H1 (cell line): ENCODE data around the gene BCKDHB. TPM values are rescaled to one million over a fixed set of nuclear protein-coding genes. Genes with fewer than 3 reads are reported as not detected.

Experiments
- CTCF ChIA-PET: fragments of 300-600 bp; sonication (Branson Sonifier 250); formaldehyde crosslinking; loops from one replicate; lab custom pipeline; 2021; ENCODE audit not compliant: partially characterized antibody; lab: Charles Lee
- POLR2A ChIA-PET: fragments of 300-600 bp; sonication (Branson Sonifier 250); formaldehyde crosslinking; loops from one replicate; lab custom pipeline; 2021; ENCODE audit warnings: inconsistent platforms; ENCODE audit not compliant: partially characterized antibody; lab: Charles Lee
- DNase-seq, 2 experiments: peaks; one replicate each; pipeline versions ENCODE4 v3.0.0 to v3.0.0-alpha.2; 2010 to 2022; ENCODE audit warnings: low spot score in 2 of 2, low read depth in 1 of 2, mixed read lengths in 1 of 2
- FAIRE-seq: peaks from 2 replicates; lab custom pipeline; 2011; peaks lifted over from hg19 to GRCh38; lab: Jason Lieb, UNC
- H2AFZ ChIP-seq: 2 replicates; pipeline ENCODE4 v1.8.1; 2012; ENCODE audit warnings: low read length, inconsistent platforms
- H2AK5ac ChIP-seq: 2 replicates; pipeline ENCODE4 v1.6.1; 2013; ENCODE audit warnings: low read depth, low read length
- H2BK120ac ChIP-seq: replicated peaks from 2 replicates; pipeline ENCODE3; 2013; ENCODE audit warnings: low read depth, low read length, inconsistent platforms
- H2BK12ac ChIP-seq: 2 replicates; pipeline ENCODE4 v1.6.1; 2013; ENCODE audit warnings: low read depth, low read length
- H2BK15ac ChIP-seq: 2 replicates; pipeline ENCODE4 v1.6.1; 2013; ENCODE audit warnings: low read length
- H2BK20ac ChIP-seq: 2 replicates; pipeline ENCODE4 v1.6.1; 2013; ENCODE audit warnings: low read length
- H2BK5ac ChIP-seq: 2 replicates; pipeline ENCODE4 v1.6.1; 2013; ENCODE audit warnings: low read depth, low read length
- H3K14ac ChIP-seq: 2 replicates; pipeline ENCODE4 v1.6.1; 2013; ENCODE audit warnings: inconsistent platforms; ENCODE audit not compliant: insufficient read length
- H3K18ac ChIP-seq: 2 replicates; pipeline ENCODE4 v1.6.1; 2013; ENCODE audit warnings: low read length; ENCODE audit errors: extremely low read depth
- H3K23ac ChIP-seq: 2 replicates; pipeline ENCODE4 v1.6.1; 2013; ENCODE audit warnings: inconsistent platforms; ENCODE audit not compliant: insufficient read length
- H3K23me2 ChIP-seq: 2 replicates; pipeline ENCODE4 v1.6.1; 2013; ENCODE audit warnings: low read depth, low read length
- H3K27ac ChIP-seq: 2 replicates; pipeline ENCODE4 v1.6.1; 2011; ENCODE audit warnings: low read depth, low read length, inconsistent platforms
- H3K27me3 ChIP-seq, 4 experiments: replicated peaks in 1 of 4; 1 replicate in 1 of 4; 2 replicates in 3 of 4; pipeline versions ENCODE4 v1.6.1 to v1.8.1; 2011 to 2013; ENCODE audit warnings: low read length in 3 of 4, mild to moderate bottlenecking in 3 of 4, inconsistent platforms in 2 of 4, mixed read lengths in 2 of 4, moderate library complexity in 1 of 4; ENCODE audit not compliant: control insufficient read depth in 3 of 4, insufficient read depth in 3 of 4; ENCODE audit errors: extremely low read depth in 1 of 4
- H3K36me3 ChIP-seq, 4 experiments: 2 replicates each; pipeline versions ENCODE4 v1.6.1 to v1.8.1; 2011 to 2013; ENCODE audit warnings: mild to moderate bottlenecking in 4 of 4, low read length in 3 of 4, moderate library complexity in 2 of 4, control low read depth in 1 of 4, inconsistent platforms in 1 of 4; ENCODE audit not compliant: insufficient read depth in 4 of 4, control insufficient read depth in 2 of 4
- H3K4ac ChIP-seq: replicated peaks from 2 replicates; pipeline ENCODE3; 2013; ENCODE audit warnings: low read length, low read depth, mixed read lengths, inconsistent platforms; ENCODE audit not compliant: insufficient read length
- H3K4me1 ChIP-seq, 4 experiments: replicated peaks in 1 of 4; 1 replicate in 1 of 4; 2 replicates in 3 of 4; pipeline versions ENCODE4 v1.6.1 to v1.8.1; 2011 to 2013; ENCODE audit warnings: low read length in 3 of 4, inconsistent platforms in 2 of 4, mixed read lengths in 1 of 4; ENCODE audit not compliant: insufficient read depth in 4 of 4, control insufficient read depth in 3 of 4
- H3K4me2 ChIP-seq, 2 experiments: 2 replicates each; pipeline versions ENCODE4 v1.6.1 to v1.8.1; 2011 to 2013; ENCODE audit warnings: low read depth in 2 of 2, low read length in 2 of 2, control low read depth in 1 of 2, inconsistent platforms in 1 of 2, mild to moderate bottlenecking in 1 of 2; ENCODE audit not compliant: insufficient read depth in 1 of 2
- H3K4me3 ChIP-seq, 4 experiments: fragments of 200-600, 300-600 bp in 1 of 4; sonication (generic), shearing (Covaris generic), sonication (Bioruptor Twin) in 1 of 4; 2 replicates each; pipeline versions ENCODE4 v1.5.1 to v1.8.1; 2011 to 2016; ENCODE audit warnings: low read length in 4 of 4, low read depth in 3 of 4, control low read depth in 2 of 4, inconsistent platforms in 2 of 4, mild to moderate bottlenecking in 2 of 4, mixed read lengths in 1 of 4, moderate library complexity in 1 of 4; ENCODE audit not compliant: insufficient read depth in 2 of 4; ENCODE audit errors: extremely low read depth in 1 of 4
- H3K56ac ChIP-seq: replicated peaks from 2 replicates; pipeline ENCODE3; 2013; ENCODE audit warnings: low read depth, mild to moderate bottlenecking, mixed read lengths, low read length, inconsistent platforms; ENCODE audit not compliant: insufficient read length
- H3K79me1 ChIP-seq: 2 replicates; pipeline ENCODE4 v1.6.1; 2013; ENCODE audit warnings: low read depth, low read length, control low read depth
- H3K79me2 ChIP-seq, 2 experiments: 2 replicates each; pipeline versions ENCODE4 v1.6.1 to v1.8.1; 2012 to 2013; ENCODE audit warnings: low read length in 2 of 2, mild to moderate bottlenecking in 2 of 2, inconsistent platforms in 1 of 2; ENCODE audit not compliant: insufficient read depth in 2 of 2, control insufficient read depth in 1 of 2
- H3K9ac ChIP-seq, 4 experiments: replicated peaks in 1 of 4; 1 replicate in 1 of 4; 2 replicates in 3 of 4; pipeline versions ENCODE4 v1.6.1 to v1.8.1; 2011 to 2013; ENCODE audit warnings: low read depth in 3 of 4, low read length in 3 of 4, control low read depth in 2 of 4, mild to moderate bottlenecking in 2 of 4, moderate library complexity in 2 of 4, inconsistent platforms in 1 of 4; ENCODE audit errors: extremely low read depth in 1 of 4
- H3K9me3 ChIP-seq, 2 experiments: 2 replicates each; pipeline versions ENCODE4 v1.6.1 to v1.8.1; 2012 to 2013; ENCODE audit warnings: mild to moderate bottlenecking in 2 of 2, moderate library complexity in 2 of 2, control low read depth in 1 of 2, inconsistent platforms in 1 of 2, low read depth in 1 of 2, low read length in 1 of 2, mixed read lengths in 1 of 2; ENCODE audit not compliant: insufficient read depth in 2 of 2
- H4K20me1 ChIP-seq, 2 experiments: replicated peaks in 1 of 2; 2 replicates each; pipeline versions ENCODE3 to v1.8.1; 2011 to 2013; ENCODE audit warnings: inconsistent platforms in 2 of 2, low read length in 2 of 2, mild to moderate bottlenecking in 1 of 2; ENCODE audit not compliant: insufficient read depth in 2 of 2, control insufficient read depth in 1 of 2
- H4K5ac ChIP-seq: 2 replicates; pipeline ENCODE4 v1.6.1; 2013; ENCODE audit warnings: low read length, low read depth, mixed read lengths, inconsistent platforms; ENCODE audit not compliant: insufficient read length
- H4K8ac ChIP-seq: 2 replicates; pipeline ENCODE4 v1.8.0; 2013; ENCODE audit warnings: mild to moderate bottlenecking, moderate library complexity, low read length, inconsistent platforms; ENCODE audit not compliant: insufficient read depth; ENCODE audit errors: extremely low read depth
- H4K91ac ChIP-seq: replicated peaks from 2 replicates; pipeline ENCODE3; 2013; ENCODE audit warnings: low read length, mixed read lengths, inconsistent platforms; ENCODE audit not compliant: insufficient read length
- BACH1 ChIP-seq: IDR thresholded peaks from 2 replicates; pipeline ENCODE4 v1.6.1; 2012; ENCODE audit warnings: low read length, improper control_type of control experiment
- CBX8 ChIP-seq: fragments of 300-800, 300-1000 bp; sonication (generic); IDR thresholded peaks from 2 replicates; pipeline ENCODE4 v1.7.1; 2016; ENCODE audit warnings: low read depth, low read length, borderline replicate concordance
- CREB1 ChIP-seq: IDR thresholded peaks from 2 replicates; pipeline ENCODE4 v1.6.1; 2012; ENCODE audit warnings: inconsistent platforms
- E2F6 ChIP-seq: IDR thresholded peaks from 2 replicates; pipeline ENCODE4 v1.6.1; 2012; ENCODE audit warnings: inconsistent platforms
- JUN ChIP-seq: IDR thresholded peaks from 2 replicates; pipeline ENCODE4 v1.6.1; 2011; ENCODE audit warnings: low read depth, mild to moderate bottlenecking, improper control_type of control experiment, low read length
- KDM1A ChIP-seq: fragments of 200-600, 300-600 bp; sonication (generic); IDR thresholded peaks from 2 replicates; pipeline ENCODE4 v1.7.1; 2016; ENCODE audit warnings: mild to moderate bottlenecking, low read length, borderline replicate concordance
- NANOG ChIP-seq: IDR thresholded peaks from 2 replicates; pipeline ENCODE4 v1.6.1; 2011; ENCODE audit warnings: low read length, low read depth, mild to moderate bottlenecking, inconsistent platforms; ENCODE audit not compliant: insufficient read depth, poor library complexity, severe bottlenecking
- POLR2AphosphoS5 ChIP-seq: IDR thresholded peaks from 2 replicates; pipeline ENCODE4 v1.6.1; 2011; ENCODE audit warnings: low read depth, low read length
- SIN3A ChIP-seq, 2 experiments: IDR thresholded peaks in 1 of 2; conservative IDR thresholded peaks in 1 of 2; 2 replicates each; pipeline ENCODE4 v1.6.1; 2011 to 2012; ENCODE audit warnings: low read length in 2 of 2, improper control_type of control experiment in 1 of 2, low read depth in 1 of 2, mild to moderate bottlenecking in 1 of 2
- SP1 ChIP-seq: IDR thresholded peaks from 2 replicates; pipeline ENCODE4 v1.6.1; 2011; ENCODE audit warnings: low read depth, low read length
- SRF ChIP-seq: IDR thresholded peaks from 2 replicates; pipeline ENCODE4 v1.6.1; 2011; ENCODE audit warnings: mild to moderate bottlenecking, low read depth, low read length, moderate library complexity
- SUZ12 ChIP-seq: fragments of 200-600 bp; sonication (generic); IDR thresholded peaks from 2 replicates; pipeline ENCODE4 v1.6.1; 2012; ENCODE audit warnings: mild to moderate bottlenecking, inconsistent platforms, low read length, moderate library complexity, mixed read lengths
- TAF1 ChIP-seq: IDR thresholded peaks from 2 replicates; pipeline ENCODE4 v1.6.1; 2011; ENCODE audit warnings: mild to moderate bottlenecking, low read depth, low read length
- TBP ChIP-seq: IDR thresholded peaks from 2 replicates; pipeline ENCODE4 v1.6.1; 2011; ENCODE audit warnings: low read depth, low read length, improper control_type of control experiment
- WGBS, 2 experiments: shearing (Covaris generic) in 1 of 2; methylation state at CpG; one replicate each; pipeline versions ENCODE4 v1.1.6 to v1.1.7; 2013 to 2015; ENCODE audit warnings: low lambda C conversion rate in 2 of 2, mixed read lengths in 2 of 2, inconsistent platforms in 1 of 2, low coverage in 1 of 2, missing lambda C conversion rate in 1 of 2; ENCODE audit not compliant: insufficient replicate concordance in 2 of 2, insufficient coverage in 1 of 2, insufficient read length in 1 of 2; ENCODE audit errors: extremely low coverage in 1 of 2, missing lambda C conversion rate in 1 of 2; 5-methylcytosine and 5-hydroxymethylcytosine counted together
- polyA plus RNA-seq, 7 experiments: library from polyadenylated mRNA; depleted of rRNA in 3 of 7; stranded (reverse) in 5 of 7; unstranded in 2 of 7; fragments of >200 nt in 5 of 7; fragments of 200-250 nt in 2 of 7; gene quantifications; 1 replicate in 5 of 7; 2 replicates in 1 of 7; 4 replicates in 1 of 7; pipeline versions ENCODE4 v1.2.1 to v1.2.3, GENCODE V29; 2011 to 2013; ENCODE audit warnings: missing spikeins in 2 of 7, mixed read lengths in 2 of 7
- total RNA-seq: library from RNA; stranded (reverse); fragmentation: NEBNext Ultra II Directional; extraction: Animal tissue kit (Norgen Biotek cat#: 25700); gene quantifications from 2 replicates; pipeline ENCODE4 v1.2.1, GENCODE V29; 2021

The BCKDHB gene
- total and polyA plus RNA-seq, 2 of the 8 experiments (the other 6 are each of a cell fraction or from before 2014, with no cell fraction given) = 22.1 to 30.8 TPM

- H3K9ac ChIP-seq = no peak overlapping the region
- H2AFZ ChIP-seq = no peak overlapping the region
- no peak overlapping the region for H3K14ac ChIP-seq
- no peak overlapping the region for H4K5ac ChIP-seq
- H3K4me1 ChIP-seq = peaks cover 0 to 2% (median 0%) of the 10 kb centered on the region in 4 experiments; a peak in 1 of 7 replicates
- no peak overlapping the region for H3K27ac ChIP-seq
- H3K56ac ChIP-seq = no peak overlapping the region
- 86% methylated on average over 3 of the region's 3 CpGs; no CpG with 5 or more reads in 1 of the 2 experiments for WGBS, 2 experiments
- H3K79me1 ChIP-seq = no peaks in the 10 kb centered on the region
- no peak overlapping the region for H2BK15ac ChIP-seq
- no peaks in the 10 kb centered on the region for H3K23me2 ChIP-seq
- peaks cover 0 to 9% (median 0%) of the 10 kb centered on the region in 4 experiments; a peak in 2 of 8 replicates for H3K36me3 ChIP-seq
- no peaks in the 10 kb centered on the region for H4K20me1 ChIP-seq
- H4K91ac ChIP-seq = no peak overlapping the region
- no peaks in the 10 kb centered on the region for H3K79me2 ChIP-seq
- peaks cover 13 to 16% of the 10 kb centered on the region in 2 experiments for H3K9me3 ChIP-seq
- FAIRE-seq (no peak), DNase-seq (no peak)
- CTCF ChIA-PET = no interaction called here
- no peak overlapping the region for H3K4me2 ChIP-seq
- H4K8ac ChIP-seq = no peak overlapping the region
- no peak overlapping the region for H3K4me3 ChIP-seq
- H2BK12ac ChIP-seq = no peak overlapping the region
- H3K4ac ChIP-seq = no peak overlapping the region
- POLR2A ChIA-PET = interaction anchor here (1.2 kb wide), 1 partner anchor 10 kb away, joined by 4 read pairs; no protein-coding TSS in a partner anchor
- no peak overlapping the region for H2AK5ac ChIP-seq
- H3K27me3 ChIP-seq = no peaks in the 10 kb centered on the region
- no peak overlapping the region for H2BK20ac ChIP-seq
- no peak overlapping the region for H2BK120ac ChIP-seq
- no peak overlapping the region for H3K23ac ChIP-seq
- no peak overlapping the region for H2BK5ac ChIP-seq
- H3K18ac ChIP-seq = no peak overlapping the region
- TF ChIP-seq SIN3A (conservative IDR thresholded peaks at IDR 0.05 in 1 of 2, IDR thresholded peaks at IDR 0.05 in 1 of 2; ENCODE audit: low read depth in 1 of 2, low read length in 2 of 2) = no peak
- TF ChIP-seq E2F6 = no peak
- TF ChIP-seq SP1 = no peak
- no peak for TF ChIP-seq TBP
- no peak for TF ChIP-seq POLR2AphosphoS5
- no peak for TF ChIP-seq JUN
- no peak for TF ChIP-seq KDM1A
- no peak for TF ChIP-seq TAF1
- TF ChIP-seq SUZ12 = no peak
- no peak for TF ChIP-seq CBX8
- no peak for TF ChIP-seq SRF
- no peak for TF ChIP-seq CREB1
- no peak for TF ChIP-seq BACH1
- no peak for TF ChIP-seq NANOG
These were observed 183.3 kb downstream of the BCKDHB start for GRCh38 chr6:80289727-80290126.
